ENCODE results near the gene C6orf62. TPM values are rescaled to one million over a fixed set of nuclear protein-coding genes. Genes with fewer than 3 reads are reported as not detected.

The C6orf62 gene
- polyA plus RNA-seq, 1 of the 3 experiments (the other 2 are of a cell fraction), result 36.0 TPM

- no peak for TF ChIP-seq MAX (IDR thresholded peaks at IDR 0.05; ENCODE audit: low read depth)
- no peak for TF ChIP-seq NRF1 (IDR thresholded peaks at IDR 0.05; ENCODE audit: low read depth, low read length)
- no peak for TF ChIP-seq YY1 (IDR thresholded peaks at IDR 0.05; ENCODE audit: low read depth)
- TF ChIP-seq RAD21 (IDR thresholded peaks at IDR 0.05; ENCODE audit: low read length), result no peak
- TF ChIP-seq FOXJ3 (CRISPR knock-in tag; IDR thresholded peaks at IDR 0.05), result no peak
- TF ChIP-seq SIN3A (IDR thresholded peaks at IDR 0.05; ENCODE audit: borderline replicate concordance, low read depth, low read length), result no peak
Observed at GRCh38 chr6:24694198-24694597, 24.8 kb downstream of the C6orf62 start (continued).

- WGBS (ENCODE audit: low lambda C conversion rate), result 92% methylated on average over 2 of the region's 2 CpGs
- Histone ChIP-seq H3K36me3 (replicated peaks in 1 of 2; ENCODE audit: control insufficient read depth in 1 of 2, insufficient read depth in 2 of 2, low read length in 1 of 2) (no peaks in the 10 kb centered on the region), H3K9ac (no peak overlapping the region), H3K4me1 (ENCODE audit: control insufficient read depth in 1 of 2, insufficient read depth in 2 of 2, low read depth in 1 of 2, low read length in 1 of 2) (no peaks in the 10 kb centered on the region), H3K27me3 (ENCODE audit: insufficient read depth) (no peaks in the 10 kb centered on the region), H3K9me3 (no peaks in the 10 kb centered on the region), H3K27ac (ENCODE audit: low read depth in 2 of 2, low read length in 1 of 2) (no peak overlapping the region), H4K20me1 (ENCODE audit: insufficient read depth) (no peaks in the 10 kb centered on the region), H3K9me2 (no peaks in the 10 kb centered on the region), H3K79me2 (ENCODE audit: insufficient read depth) (no peaks in the 10 kb centered on the region), H3F3A (replicated peaks; ENCODE audit: insufficient read depth) (no peaks in the 10 kb centered on the region), H2AFZ (ENCODE audit: low read depth) (no peak overlapping the region), H3K4me2 (no peak overlapping the region), H3K4me3 (ENCODE audit: low read depth in 2 of 2, low read length in 1 of 2) (no peak overlapping the region)
- ChIA-PET CTCF (interaction anchor here (0.7 to 5.2 kb wide), 4 partner anchors 26 to 167 kb away, joined by 3 to 28 read pairs (median 14); partner anchors contain the start of genes ACOT13 and TDP2), POLR2A (no interaction called here)
- DNase-seq, result no peak
- TF ChIP-seq SIN3A (IDR thresholded peaks at IDR 0.05; ENCODE audit: borderline replicate concordance, low read depth, low read length) (no peak), RAD21 (IDR thresholded peaks at IDR 0.05; ENCODE audit: low read length) (no peak), NRF1 (IDR thresholded peaks at IDR 0.05; ENCODE audit: low read depth, low read length) (no peak), MAX (IDR thresholded peaks at IDR 0.05; ENCODE audit: low read depth) (no peak), RFX5 (IDR thresholded peaks at IDR 0.05; ENCODE audit: low read length) (no peak), FOXM1 (IDR thresholded peaks at IDR 0.05; ENCODE audit: low read depth) (no peak), ZBTB33 (IDR thresholded peaks at IDR 0.05; ENCODE audit: borderline replicate concordance, low read depth) (no peak)
Observed at GRCh38 chr6:24692848-24693592, 25.9 kb downstream of the C6orf62 start.

GRCh38 chr6:24692415-24692814, 26.5 kb downstream of the C6orf62 start:
- ChIA-PET POLR2A (no interaction called here), CTCF (interaction anchor here (2.5 to 5.2 kb wide), 3 partner anchors 25 to 112 kb away, joined by 7 to 28 read pairs (median 21); partner anchors contain the start of genes ACOT13 and TDP2)
- Histone ChIP-seq H3K9me2 (no peaks in the 10 kb centered on the region), H3K4me1 (ENCODE audit: control insufficient read depth in 1 of 2, insufficient read depth in 2 of 2, low read depth in 1 of 2, low read length in 1 of 2) (no peaks in the 10 kb centered on the region), H3K4me2 (no peak overlapping the region), H3K27ac (ENCODE audit: low read depth in 2 of 2, low read length in 1 of 2) (no peak overlapping the region), H3K4me3 (ENCODE audit: low read depth in 2 of 2, low read length in 1 of 2) (no peak overlapping the region), H3F3A (replicated peaks; ENCODE audit: insufficient read depth) (no peaks in the 10 kb centered on the region), H3K9ac (no peak overlapping the region), H3K9me3 (no peaks in the 10 kb centered on the region), H2AFZ (ENCODE audit: low read depth) (no peak overlapping the region), H3K79me2 (ENCODE audit: insufficient read depth) (no peaks in the 10 kb centered on the region), H3K27me3 (ENCODE audit: insufficient read depth) (no peaks in the 10 kb centered on the region), H3K36me3 (replicated peaks in 1 of 2; ENCODE audit: control insufficient read depth in 1 of 2, insufficient read depth in 2 of 2, low read length in 1 of 2) (no peaks in the 10 kb centered on the region), H4K20me1 (ENCODE audit: insufficient read depth) (no peaks in the 10 kb centered on the region)
- no peak for DNase-seq
- 92% methylated on average over 3 of the region's 3 CpGs for WGBS (ENCODE audit: low lambda C conversion rate)
- TF ChIP-seq RCOR1 (IDR thresholded peaks at IDR 0.05; ENCODE audit: low read length) (no peak), CTCF (IDR thresholded peaks at IDR 0.05) (no peak), YY1 (IDR thresholded peaks at IDR 0.05; ENCODE audit: low read depth) (no peak), RAD21 (IDR thresholded peaks at IDR 0.05; ENCODE audit: low read length) (no peak), TEAD4 (IDR thresholded peaks at IDR 0.05; ENCODE audit: borderline replicate concordance, insufficient read depth) (no peak), EP300 (IDR thresholded peaks at IDR 0.05; ENCODE audit: borderline replicate concordance in 1 of 2, low read depth in 1 of 2, low read length in 1 of 2) (no peak), REST (IDR thresholded peaks at IDR 0.05; ENCODE audit: low read depth, low read length) (no peak), MAX (IDR thresholded peaks at IDR 0.05; ENCODE audit: low read depth) (no peak)
